ENCODE measurements around the gene EYA2.

EYA2 gene

GRCh38 chr20:47215653-47216397, 321.2 kb downstream of the EYA2 start:
- Histone ChIP-seq H3K4me3 (IDR thresholded peaks at IDR 0.05; ENCODE audit: insufficient read depth, low read depth, low read length) (no peak overlapping the region), H3K27ac (no peak overlapping the region), H4K20me1 (ENCODE audit: insufficient read depth) (no peaks in the 10 kb centered on the region), H3K27me3 (ENCODE audit: insufficient read depth, low read depth) (no peaks in the 10 kb centered on the region), H2AFZ (ENCODE audit: low read depth) (no peak overlapping the region), H3K4me1 (ENCODE audit: low read depth, poor library complexity, severe bottlenecking) (no peaks in the 10 kb centered on the region), H3K79me2 (ENCODE audit: insufficient read depth, low read depth) (no peaks in the 10 kb centered on the region), H3K9ac (no peak overlapping the region), H3K4me2 (no peak overlapping the region), H3K36me3 (ENCODE audit: insufficient read depth) (peaks cover 13% of the 10 kb centered on the region)
- no peak for TF ChIP-seq CTCF (conservative IDR thresholded peaks at IDR 0.05; ENCODE audit: low read depth, low read length)

- H3K4me3 ChIP-seq (IDR thresholded peaks at IDR 0.05; ENCODE audit: insufficient read depth, low read depth, low read length): no peak overlapping the region
- no peak overlapping the region for H3K9ac ChIP-seq
- H3K27ac ChIP-seq: no peak overlapping the region
- H3K79me2 ChIP-seq (ENCODE audit: insufficient read depth, low read depth): no peaks in the 10 kb centered on the region
- no peak overlapping the region for H2AFZ ChIP-seq (ENCODE audit: low read depth)
- TF ChIP-seq CTCF (conservative IDR thresholded peaks at IDR 0.05; ENCODE audit: low read depth, low read length): no peak
- no peaks in the 10 kb centered on the region for H4K20me1 ChIP-seq (ENCODE audit: insufficient read depth)
- H3K36me3 ChIP-seq (ENCODE audit: insufficient read depth): peaks cover 7% of the 10 kb centered on the region; the same call in 1 of the 2 replicates
- H3K4me1 ChIP-seq (ENCODE audit: low read depth, poor library complexity, severe bottlenecking): no peaks in the 10 kb centered on the region
- no peak overlapping the region for H3K4me2 ChIP-seq
- H3K27me3 ChIP-seq (ENCODE audit: insufficient read depth, low read depth): no peaks in the 10 kb centered on the region
Observed at GRCh38 chr20:47216819-47217410, 322.3 kb downstream of the EYA2 start.

- TF ChIP-seq CTCF (conservative IDR thresholded peaks at IDR 0.05; ENCODE audit: low read depth, low read length): no peak
- Histone ChIP-seq H3K36me3 (ENCODE audit: insufficient read depth) (peaks cover 3% of the 10 kb centered on the region; the same call in 1 of the 2 replicates), H3K4me2 (no peak overlapping the region), H4K20me1 (ENCODE audit: insufficient read depth) (no peaks in the 10 kb centered on the region), H3K79me2 (ENCODE audit: insufficient read depth, low read depth) (no peaks in the 10 kb centered on the region), H3K27me3 (ENCODE audit: insufficient read depth, low read depth) (no peaks in the 10 kb centered on the region), H3K27ac (no peak overlapping the region), H2AFZ (ENCODE audit: low read depth) (no peak overlapping the region), H3K4me1 (ENCODE audit: low read depth, poor library complexity, severe bottlenecking) (no peaks in the 10 kb centered on the region), H3K4me3 (IDR thresholded peaks at IDR 0.05; ENCODE audit: insufficient read depth, low read depth, low read length) (no peak overlapping the region), H3K9ac (no peak overlapping the region)
Observed at GRCh38 chr20:47217482-47218446, 323.1 kb downstream of the EYA2 start.

- Histone ChIP-seq H3K4me2 (no peak overlapping the region), H3K79me2 (ENCODE audit: insufficient read depth, low read depth) (no peaks in the 10 kb centered on the region), H3K27me3 (ENCODE audit: insufficient read depth, low read depth) (no peaks in the 10 kb centered on the region), H3K27ac (no peak overlapping the region), H2AFZ (ENCODE audit: low read depth) (no peak overlapping the region), H3K36me3 (ENCODE audit: insufficient read depth) (no peaks in the 10 kb centered on the region; the same call in 1 of the 2 replicates), H3K4me3 (IDR thresholded peaks at IDR 0.05; ENCODE audit: insufficient read depth, low read depth, low read length) (no peak overlapping the region), H3K9ac (no peak overlapping the region), H4K20me1 (ENCODE audit: insufficient read depth) (no peaks in the 10 kb centered on the region), H3K4me1 (ENCODE audit: low read depth, poor library complexity, severe bottlenecking) (no peaks in the 10 kb centered on the region)
- TF ChIP-seq CTCF (conservative IDR thresholded peaks at IDR 0.05; ENCODE audit: low read depth, low read length): peak; percentile 85
Observed at GRCh38 chr20:47220161-47220582, 325.5 kb downstream of the EYA2 start.

Data from KMS-11 (cell line).